MM.1S (cell line): ENCODE measurements around the gene RDH5.
A peak's percentile ranks its signal among the peaks of the same experiment; 100 is the strongest.

ENCODE experiments used
- DNase-seq: peaks from one replicate; pipeline ENCODE4 v3.0.0-alpha.2; 2015
- H2AFZ ChIP-seq: fragments of 300-600 bp; sonication (generic); 2 replicates; pipeline ENCODE4 v1.6.0; 2016; ENCODE audit warnings: antibody characterized with exemption, low read length
- H3F3A ChIP-seq: fragments of 300-600 bp; sonication (generic); 2 replicates; pipeline ENCODE4 v1.6.1; 2016; ENCODE audit warnings: mild to moderate bottlenecking, antibody characterized with exemption, low read length, moderate library complexity, mixed read lengths; ENCODE audit not compliant: insufficient read depth
- H3K27ac ChIP-seq: fragments of 300-600 bp; sonication (generic); 2 replicates; pipeline ENCODE4 v1.5.1; 2016; ENCODE audit warnings: mild to moderate bottlenecking, low read length
- H3K27me3 ChIP-seq: fragments of 300-600 bp; sonication (generic); replicated peaks from 2 replicates; pipeline ENCODE4 v1.6.0; 2016; ENCODE audit warnings: low read length; ENCODE audit not compliant: insufficient read depth
- H3K36me3 ChIP-seq: fragments of 300-600 bp; sonication (generic); replicated peaks from 2 replicates; pipeline ENCODE4 v1.6.1; 2016; ENCODE audit warnings: mild to moderate bottlenecking, low read length, mixed read lengths; ENCODE audit not compliant: insufficient read depth
- H3K4me1 ChIP-seq: fragments of 300-600 bp; sonication (generic); 2 replicates; pipeline ENCODE4 v1.6.1; 2016; ENCODE audit warnings: low read length, mixed read lengths
- H3K4me2 ChIP-seq: fragments of 300-600 bp; sonication (generic); 2 replicates; pipeline ENCODE4 v1.6.0; 2016; ENCODE audit warnings: low read depth, low read length
- H3K4me3 ChIP-seq: fragments of 300-600 bp; sonication (generic); 2 replicates; pipeline ENCODE4 v1.5.1; 2016; ENCODE audit warnings: low read length, mixed read lengths
- H3K79me2 ChIP-seq: fragments of 300-600 bp; sonication (generic); 2 replicates; pipeline ENCODE4 v1.6.1; 2016; ENCODE audit warnings: mixed run types, low read length, mixed read lengths
- H3K9ac ChIP-seq: fragments of 300-600 bp; sonication (generic); 2 replicates; pipeline ENCODE4 v1.6.1; 2016; ENCODE audit warnings: low read length, mixed read lengths
- H3K9me2 ChIP-seq: fragments of 300-600 bp; sonication (generic); replicated peaks from 2 replicates; pipeline ENCODE4 v1.6.1; 2016; ENCODE audit warnings: mild to moderate bottlenecking, low read length, mixed read lengths; ENCODE audit not compliant: insufficient read depth
- H3K9me3 ChIP-seq: fragments of 300-600 bp; sonication (generic); replicated peaks from 2 replicates; pipeline ENCODE4 v1.6.1; 2016; ENCODE audit warnings: mild to moderate bottlenecking, low read length, mixed read lengths; ENCODE audit not compliant: insufficient read depth
- H4K20me1 ChIP-seq: fragments of 300-600 bp; sonication (generic); 2 replicates; pipeline ENCODE4 v1.6.1; 2016; ENCODE audit warnings: mild to moderate bottlenecking, low read length, moderate library complexity, mixed read lengths; ENCODE audit not compliant: insufficient read depth
- EZH2 ChIP-seq: fragments of 300-600 bp; sonication (generic); optimal IDR thresholded peaks from 2 replicates; pipeline ENCODE3; 2017; ENCODE audit warnings: low read depth, mild to moderate bottlenecking, antibody characterized with exemption, low read length, mixed read lengths
- EZH2phosphoT487 ChIP-seq: fragments of 300-600 bp; sonication (generic); IDR thresholded peaks from 2 replicates; pipeline ENCODE4 v1.6.1; 2018; ENCODE audit warnings: antibody characterized with exemption, low read length
- TF ChIP-seq, protein P1 (sequence below): fragments of 300-600 bp; sonication (generic); IDR thresholded peaks from 2 replicates; pipeline ENCODE4 v1.5.1; 2016; ENCODE audit warnings: antibody characterized with exemption, low read length, mixed read lengths

The RDH5 gene

DNA sequence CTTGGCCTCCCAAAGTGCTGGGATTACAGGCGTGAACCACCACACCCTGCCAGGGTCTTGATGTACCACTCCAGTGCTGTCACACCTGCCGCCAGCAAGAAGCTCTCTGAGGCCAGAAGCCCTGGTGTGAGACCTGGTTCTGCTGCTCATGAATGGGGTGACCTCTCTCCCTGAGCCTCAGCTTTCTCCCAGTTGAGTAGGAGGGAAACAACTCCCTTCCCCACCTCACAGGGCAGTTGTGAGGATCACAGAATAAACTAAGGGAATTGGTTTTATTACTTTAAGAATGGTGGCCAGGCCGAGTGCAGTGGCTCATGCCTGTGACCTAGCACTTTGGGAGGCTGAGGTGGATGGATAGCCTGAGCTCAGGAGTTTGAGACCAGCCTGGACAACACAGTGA lies 14.4 kb downstream of the RDH5 start:
- no peaks in the 10 kb centered on the region for H4K20me1 ChIP-seq
- H2AFZ ChIP-seq: no peak overlapping the region
- no peak overlapping the region for H3K4me3 ChIP-seq
- H3K36me3 ChIP-seq: no peaks in the 10 kb centered on the region
- no peak overlapping the region for H3K9ac ChIP-seq
- no peak overlapping the region for H3K27ac ChIP-seq
- H3K27me3 ChIP-seq: no peaks in the 10 kb centered on the region
- no peaks in the 10 kb centered on the region for H3K79me2 ChIP-seq
- H3K4me2 ChIP-seq: no peak overlapping the region
- H3F3A ChIP-seq: peaks cover 8% of the 10 kb centered on the region; the same call in 1 of the 2 replicates
- TF ChIP-seq EZH2phosphoT487 (no peak), EZH2 (no peak)
- H3K9me3 ChIP-seq: no peaks in the 10 kb centered on the region
- DNase-seq: no peak
- H3K4me1 ChIP-seq: peaks cover 20% of the 10 kb centered on the region
- H3K9me2 ChIP-seq: no peaks in the 10 kb centered on the region

DNA sequence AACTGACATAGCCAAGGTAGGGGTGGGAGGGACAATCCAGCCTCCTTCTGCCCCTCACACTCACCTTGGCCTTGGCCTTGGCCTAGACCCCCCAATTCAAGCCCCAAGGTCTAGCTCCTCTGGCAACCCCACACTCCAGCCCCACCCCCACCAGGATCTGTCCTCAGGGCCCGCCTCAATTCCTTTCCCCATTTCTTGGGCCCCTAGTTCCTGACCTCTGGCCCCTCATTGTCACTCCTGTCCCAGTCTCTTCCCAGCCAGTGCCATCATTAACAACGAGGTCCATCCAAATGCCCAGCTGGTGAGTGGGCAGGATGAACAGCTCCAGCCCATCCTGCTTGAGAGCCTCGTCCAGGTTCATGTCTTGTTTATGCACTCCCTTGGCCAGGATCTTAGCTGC lies 15.9 kb downstream of the RDH5 start:
- Histone ChIP-seq H3K9me2 (no peaks in the 10 kb centered on the region), H3K4me1 (peaks cover 12% of the 10 kb centered on the region), H3K36me3 (no peaks in the 10 kb centered on the region), H4K20me1 (no peaks in the 10 kb centered on the region), H3K4me2 (no peak overlapping the region), H3K9me3 (no peaks in the 10 kb centered on the region), H3K9ac (no peak overlapping the region), H2AFZ (no peak overlapping the region), H3K79me2 (no peaks in the 10 kb centered on the region), H3K27ac (no peak overlapping the region), H3F3A (peaks cover 8% of the 10 kb centered on the region; the same call in 1 of the 2 replicates), H3K27me3 (no peaks in the 10 kb centered on the region), H3K4me3 (no peak overlapping the region)
- no peak for DNase-seq
- no peak for TF ChIP-seq EZH2
- TF ChIP-seq EZH2phosphoT487: no peak
- TF ChIP-seq, protein P1, sequence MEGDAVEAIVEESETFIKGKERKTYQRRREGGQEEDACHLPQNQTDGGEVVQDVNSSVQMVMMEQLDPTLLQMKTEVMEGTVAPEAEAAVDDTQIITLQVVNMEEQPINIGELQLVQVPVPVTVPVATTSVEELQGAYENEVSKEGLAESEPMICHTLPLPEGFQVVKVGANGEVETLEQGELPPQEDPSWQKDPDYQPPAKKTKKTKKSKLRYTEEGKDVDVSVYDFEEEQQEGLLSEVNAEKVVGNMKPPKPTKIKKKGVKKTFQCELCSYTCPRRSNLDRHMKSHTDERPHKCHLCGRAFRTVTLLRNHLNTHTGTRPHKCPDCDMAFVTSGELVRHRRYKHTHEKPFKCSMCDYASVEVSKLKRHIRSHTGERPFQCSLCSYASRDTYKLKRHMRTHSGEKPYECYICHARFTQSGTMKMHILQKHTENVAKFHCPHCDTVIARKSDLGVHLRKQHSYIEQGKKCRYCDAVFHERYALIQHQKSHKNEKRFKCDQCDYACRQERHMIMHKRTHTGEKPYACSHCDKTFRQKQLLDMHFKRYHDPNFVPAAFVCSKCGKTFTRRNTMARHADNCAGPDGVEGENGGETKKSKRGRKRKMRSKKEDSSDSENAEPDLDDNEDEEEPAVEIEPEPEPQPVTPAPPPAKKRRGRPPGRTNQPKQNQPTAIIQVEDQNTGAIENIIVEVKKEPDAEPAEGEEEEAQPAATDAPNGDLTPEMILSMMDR: no peak

DNA sequence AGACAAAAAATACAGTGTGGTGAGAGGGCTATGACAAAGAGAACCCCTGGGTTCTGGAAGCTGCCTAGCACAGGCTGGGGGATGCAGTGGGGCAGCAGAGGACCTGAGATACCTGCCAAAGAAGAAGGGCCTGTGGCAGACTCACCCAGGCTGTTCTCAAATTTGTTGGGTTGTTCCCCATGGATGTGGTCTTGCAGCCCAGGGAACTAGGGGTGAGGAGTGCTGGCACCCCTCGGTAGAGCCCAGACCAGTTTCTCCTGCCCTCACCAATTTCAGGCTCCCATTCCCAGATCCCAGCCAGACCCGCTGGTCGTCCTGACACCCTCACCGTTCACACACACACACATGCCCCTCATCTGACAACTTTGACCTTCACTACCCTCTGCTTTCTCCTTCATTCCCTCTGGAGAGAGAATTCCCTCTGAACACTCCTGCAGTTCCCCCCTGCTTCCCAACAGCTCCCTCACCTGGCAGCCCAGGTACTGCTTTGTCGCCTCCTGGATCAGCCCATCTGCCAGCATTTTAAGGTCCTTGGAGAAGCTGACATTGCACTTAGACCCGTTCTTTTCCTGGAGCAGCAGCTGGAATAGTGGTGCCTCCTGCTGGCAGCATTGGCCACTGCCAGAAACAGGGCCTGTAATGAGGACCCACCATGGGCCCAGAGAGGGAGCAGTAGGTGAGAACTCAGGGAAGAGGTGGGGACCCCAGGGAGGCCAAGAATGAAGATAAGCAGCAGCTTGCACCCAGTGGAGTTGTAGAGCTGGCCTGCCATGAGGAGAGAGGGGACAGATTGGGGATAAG lies 16.8 kb downstream of the RDH5 start:
- Histone ChIP-seq H3K27ac (no peak overlapping the region), H3K9me2 (no peaks in the 10 kb centered on the region), H3K4me2 (peak overlapping the region; percentile 89; the same call in 1 of the 2 replicates), H3K4me3 (no peak overlapping the region), H3K4me1 (peaks cover 12% of the 10 kb centered on the region), H3F3A (peaks cover 8% of the 10 kb centered on the region; the same call in 1 of the 2 replicates), H3K9ac (no peak overlapping the region; the same call in 1 of the 2 replicates), H3K36me3 (no peaks in the 10 kb centered on the region), H3K27me3 (no peaks in the 10 kb centered on the region), H4K20me1 (no peaks in the 10 kb centered on the region), H3K79me2 (no peaks in the 10 kb centered on the region), H2AFZ (peak overlapping the region; percentile 93), H3K9me3 (no peaks in the 10 kb centered on the region)
- TF ChIP-seq, protein P1: peak; percentile 82
- TF ChIP-seq EZH2phosphoT487: no peak
- peak; percentile 41 for DNase-seq
